Esophagus squamous epithelium (tissue), 4 donors: ENCODE measurements around the gene ZCCHC7.

Experiments used
- CTCF ChIP-seq, 6 experiments: fragments of 450-650 bp in 4 of 6; fragments of 200-600 bp in 2 of 6; sonication (generic) in 2 of 6; IDR thresholded peaks; one replicate each; pipeline ENCODE4 v1.5.1; 2016 to 2019; ENCODE audit warnings: antibody characterized with exemption in 6 of 6, mild to moderate bottlenecking in 4 of 6, moderate library complexity in 4 of 6
- POLR2A ChIP-seq, 4 donors: fragments of 450-650 bp; IDR thresholded peaks; one replicate each; pipeline ENCODE4 v1.6.1; 2017; ENCODE audit warnings: antibody characterized with exemption in 4 of 4, mild to moderate bottlenecking in 4 of 4, moderate library complexity in 3 of 4

GRCh38 chr9:37201581-37201980 is 81.2 kb downstream of the ZCCHC7 start:
- no peak for TF ChIP-seq CTCF (IDR thresholded peaks at IDR 0.05)
- TF ChIP-seq POLR2A (IDR thresholded peaks at IDR 0.05): no peak
